ENCODE measurements around the gene FBXO42. TPM values are rescaled to one million over a fixed set of nuclear protein-coding genes. Genes with fewer than 3 reads are reported as not detected.
A peak's percentile ranks its signal among the peaks of the same experiment; 100 is the strongest.

Gene FBXO42
- total and polyA plus RNA-seq, 2 of the 13 experiments (the other 11 are each of a cell fraction or from before 2014, with no cell fraction given), result 7.6 to 17.5 TPM

GRCh38 chr1:16351456-16351993, 755 bp downstream of the FBXO42 start:
- intact Hi-C loops (cut with micrococcal nuclease; ENCODE audit: unreplicated experiment) (no loop called here), in situ Hi-C loops (cut with HindIII; ENCODE audit: extremely low pct_ligation_motif_present, low pct_unique_long_range_greater_than_20kb) (no loop called here)
- H3K4me3 ChIP-seq (replicated peaks in 1 of 3; ENCODE audit: insufficient read depth in 1 of 3, low read depth in 2 of 3, low read length in 3 of 3), result peak overlapping the region; percentile 89 to 96 (median 92)
- H3K79me2 ChIP-seq (ENCODE audit: insufficient read depth, low read length), result peaks cover 55% of the 10 kb centered on the region
- peak overlapping the region; percentile 87 for H3K4me2 ChIP-seq (ENCODE audit: low read depth, low read length)
- POLR2A ChIA-PET, result interaction anchor here (1.6 to 2.5 kb wide), 3 partner anchors 12 to 22 kb away, joined by 5 to 22 read pairs (median 6); no protein-coding TSS in a partner anchor
- FAIRE-seq, result no peak
- H2AFZ ChIP-seq (ENCODE audit: low read length), result no peak overlapping the region
- ATAC-seq, result 0 out of 3 replicates have a peak, but pooled peaks have one; percentile 11
- no peaks in the 10 kb centered on the region for H3K9me3 ChIP-seq (ENCODE audit: low read length)
- peak overlapping the region; percentile 93 for H3K9ac ChIP-seq (ENCODE audit: insufficient read depth, low read depth, low read length)
- no TSS peak for BruUV-seq (replicated peaks)
- H3K27ac ChIP-seq (ENCODE audit: extremely low read length, insufficient read depth, low read length), result peak overlapping the region; percentile 74
- DNase-seq (ENCODE audit: low spot score), result no peak
- no peaks in the 10 kb centered on the region; a peak in 2 of 5 replicates for H3K36me3 ChIP-seq (replicated peaks in 1 of 2; ENCODE audit: control insufficient read depth in 1 of 2, insufficient read depth in 2 of 2, low read length in 2 of 2)
- peaks cover 14% of the 10 kb centered on the region for H4K20me1 ChIP-seq (ENCODE audit: insufficient read depth, low read length)
- under 1% methylated on average over 20 of the region's 20 CpGs for WGBS (ENCODE audit: low lambda C conversion rate)
- H3K27me3 ChIP-seq (ENCODE audit: control insufficient read depth in 1 of 2, insufficient read depth in 2 of 2, low read length in 2 of 2), result no peaks in the 10 kb centered on the region; a peak in 1 of 5 replicates
- CTCF ChIA-PET (ENCODE audit: low intra/inter-chr PET ratio, low total read pairs), result no interaction called here
- H3K4me1 ChIP-seq (ENCODE audit: insufficient read depth, low read length), result peaks cover 37% of the 10 kb centered on the region
- TF ChIP-seq KAT8 (CRISPR knock-in tag; IDR thresholded peaks at IDR 0.05), result 0 out of 2 replicates have a peak, but pooled peaks have one; percentile 4
- TF ChIP-seq ZNF574 (CRISPR knock-in tag; IDR thresholded peaks at IDR 0.05), result no peak
- TF ChIP-seq ZNF878 (CRISPR knock-in tag; IDR thresholded peaks at IDR 0.05), result 0 out of 2 replicates have a peak, but pooled peaks have one; percentile 8
- TF ChIP-seq, protein P1, sequence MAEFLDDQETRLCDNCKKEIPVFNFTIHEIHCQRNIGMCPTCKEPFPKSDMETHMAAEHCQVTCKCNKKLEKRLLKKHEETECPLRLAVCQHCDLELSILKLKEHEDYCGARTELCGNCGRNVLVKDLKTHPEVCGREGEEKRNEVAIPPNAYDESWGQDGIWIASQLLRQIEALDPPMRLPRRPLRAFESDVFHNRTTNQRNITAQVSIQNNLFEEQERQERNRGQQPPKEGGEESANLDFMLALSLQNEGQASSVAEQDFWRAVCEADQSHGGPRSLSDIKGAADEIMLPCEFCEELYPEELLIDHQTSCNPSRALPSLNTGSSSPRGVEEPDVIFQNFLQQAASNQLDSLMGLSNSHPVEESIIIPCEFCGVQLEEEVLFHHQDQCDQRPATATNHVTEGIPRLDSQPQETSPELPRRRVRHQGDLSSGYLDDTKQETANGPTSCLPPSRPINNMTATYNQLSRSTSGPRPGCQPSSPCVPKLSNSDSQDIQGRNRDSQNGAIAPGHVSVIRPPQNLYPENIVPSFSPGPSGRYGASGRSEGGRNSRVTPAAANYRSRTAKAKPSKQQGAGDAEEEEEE (CRISPR knock-in tag; IDR thresholded peaks at IDR 0.05; ENCODE audit: borderline replicate concordance), result no peak
- TF ChIP-seq ZNF430 (CRISPR knock-in tag; IDR thresholded peaks at IDR 0.05), result no peak; the same call in 1 of the 2 replicates
- TF ChIP-seq ADNP (CRISPR knock-in tag; IDR thresholded peaks at IDR 0.05), result no peak
- no peak for TF ChIP-seq ZMYM2 (CRISPR knock-in tag; IDR thresholded peaks at IDR 0.05)
- TF ChIP-seq MTF1 (CRISPR knock-in tag; IDR thresholded peaks at IDR 0.05), result no peak
- no peak for TF ChIP-seq ZNF598 (CRISPR knock-in tag; IDR thresholded peaks at IDR 0.05; ENCODE audit: borderline replicate concordance)
- no peak for TF ChIP-seq PLRG1 (conservative IDR thresholded peaks at IDR 0.05)
- no peak for TF ChIP-seq PAX8 (CRISPR knock-in tag; IDR thresholded peaks at IDR 0.05; ENCODE audit: borderline replicate concordance)
- TF ChIP-seq NFAT5 (CRISPR knock-in tag; IDR thresholded peaks at IDR 0.05), result no peak
- no peak for TF ChIP-seq ELF4 (CRISPR knock-in tag; IDR thresholded peaks at IDR 0.05; ENCODE audit: borderline replicate concordance)
- no peak for TF ChIP-seq POLR2G (IDR thresholded peaks at IDR 0.05; ENCODE audit: low read depth, low read length)
